OCI-LY3 (cell line): ENCODE results near the gene ARRDC2.

Experiments
- H2AFZ ChIP-seq: fragments of 200-600, 300-600 bp; shearing (Covaris generic); 2 replicates; pipeline ENCODE4 v1.6.0; 2014; ENCODE audit warnings: antibody characterized with exemption, low read depth, low read length
- H3K27ac ChIP-seq: fragments of 200-600, 300-600 bp; sonication (generic); 2 replicates; pipeline ENCODE4 v1.5.1; 2014; ENCODE audit warnings: mild to moderate bottlenecking, low read length, moderate library complexity, mixed read lengths
- H3K27me3 ChIP-seq: fragments of 200-600, 300-600 bp; sonication (generic); 2 replicates; pipeline ENCODE4 v1.6.1; 2014; ENCODE audit warnings: low read depth, low read length, mixed read lengths
- H3K36me3 ChIP-seq: fragments of 200-600, 300-600 bp; sonication (generic); replicated peaks from 2 replicates; pipeline ENCODE3; 2014; ENCODE audit warnings: low read depth, low read length, mixed read lengths
- H3K4me1 ChIP-seq: fragments of 300-600, 200-600 bp; sonication (generic); 2 replicates; pipeline ENCODE4 v1.6.1; 2014; ENCODE audit warnings: low read length, mixed read lengths
- H3K4me2 ChIP-seq: fragments of 200-600, 300-600 bp; sonication (generic); 2 replicates; pipeline ENCODE4 v1.6.1; 2014; ENCODE audit warnings: low read length, mixed read lengths
- H3K4me3 ChIP-seq: fragments of 300-600, 200-600 bp; sonication (generic); 2 replicates; pipeline ENCODE4 v1.5.1; 2014; ENCODE audit warnings: antibody characterized with exemption, mild to moderate bottlenecking, low read length, moderate library complexity
- H3K79me2 ChIP-seq: fragments of 300-600, 200-600 bp; shearing (Covaris generic); 2 replicates; pipeline ENCODE4 v1.6.1; 2014; ENCODE audit warnings: mild to moderate bottlenecking, low read length, mixed read lengths
- H3K9ac ChIP-seq: fragments of 300-600, 200-600 bp; shearing (Covaris generic); 2 replicates; pipeline ENCODE4 v1.6.0; 2014; ENCODE audit warnings: mild to moderate bottlenecking, low read length, moderate library complexity
- H3K9me3 ChIP-seq: fragments of 200-600, 300-600 bp; shearing (Covaris generic); 2 replicates; pipeline ENCODE4 v1.6.1; 2014; ENCODE audit warnings: low read length, mixed read lengths; ENCODE audit not compliant: insufficient read depth
- H4K20me1 ChIP-seq: fragments of 200-600, 300-600 bp; sonication (generic); 2 replicates; pipeline ENCODE4 v1.6.1; 2016; ENCODE audit warnings: low read length, mixed read lengths; ENCODE audit not compliant: insufficient read depth
- EZH2phosphoT487 ChIP-seq: fragments of 200-600 bp; shearing (Covaris generic); IDR thresholded peaks from 2 replicates; pipeline ENCODE4 v1.6.1; 2018; ENCODE audit warnings: antibody characterized with exemption, mixed run types, low read depth
- TF ChIP-seq, protein P1 (sequence below): fragments of 200-600, 300-600 bp; sonication (generic); IDR thresholded peaks from 2 replicates; pipeline ENCODE4 v1.5.1; 2014; ENCODE audit warnings: antibody characterized with exemption, low read length, low read depth

Gene ARRDC2

DNA sequence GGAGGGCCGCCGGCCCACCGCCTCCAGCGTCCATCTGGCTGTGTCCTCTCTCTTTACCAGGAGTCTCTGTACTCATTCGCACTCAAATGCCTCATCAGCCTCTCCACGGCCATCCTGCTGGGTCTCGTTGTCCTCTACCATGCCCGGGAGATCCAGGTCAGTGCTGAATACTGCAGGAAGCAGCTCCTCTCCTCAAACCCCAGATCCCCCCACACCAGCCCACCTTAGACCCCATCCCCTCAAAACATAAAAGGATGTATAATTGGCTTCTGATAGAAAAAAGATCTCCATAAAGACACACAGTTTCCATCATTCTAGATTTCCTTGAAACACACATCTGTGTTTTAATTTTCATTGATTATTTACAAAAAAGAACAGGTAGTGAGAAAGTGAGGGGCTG, 32.9 kb upstream of the ARRDC2 start:
- peaks cover 15% of the 10 kb centered on the region; the same call in 1 of the 2 replicates for H3K4me1 ChIP-seq
- H3K79me2 ChIP-seq, result no peaks in the 10 kb centered on the region
- TF ChIP-seq EZH2phosphoT487, result no peak
- TF ChIP-seq, protein P1, sequence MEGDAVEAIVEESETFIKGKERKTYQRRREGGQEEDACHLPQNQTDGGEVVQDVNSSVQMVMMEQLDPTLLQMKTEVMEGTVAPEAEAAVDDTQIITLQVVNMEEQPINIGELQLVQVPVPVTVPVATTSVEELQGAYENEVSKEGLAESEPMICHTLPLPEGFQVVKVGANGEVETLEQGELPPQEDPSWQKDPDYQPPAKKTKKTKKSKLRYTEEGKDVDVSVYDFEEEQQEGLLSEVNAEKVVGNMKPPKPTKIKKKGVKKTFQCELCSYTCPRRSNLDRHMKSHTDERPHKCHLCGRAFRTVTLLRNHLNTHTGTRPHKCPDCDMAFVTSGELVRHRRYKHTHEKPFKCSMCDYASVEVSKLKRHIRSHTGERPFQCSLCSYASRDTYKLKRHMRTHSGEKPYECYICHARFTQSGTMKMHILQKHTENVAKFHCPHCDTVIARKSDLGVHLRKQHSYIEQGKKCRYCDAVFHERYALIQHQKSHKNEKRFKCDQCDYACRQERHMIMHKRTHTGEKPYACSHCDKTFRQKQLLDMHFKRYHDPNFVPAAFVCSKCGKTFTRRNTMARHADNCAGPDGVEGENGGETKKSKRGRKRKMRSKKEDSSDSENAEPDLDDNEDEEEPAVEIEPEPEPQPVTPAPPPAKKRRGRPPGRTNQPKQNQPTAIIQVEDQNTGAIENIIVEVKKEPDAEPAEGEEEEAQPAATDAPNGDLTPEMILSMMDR, result no peak
- H3K4me3 ChIP-seq, result no peak overlapping the region
- H3K4me2 ChIP-seq, result no peak overlapping the region
- H4K20me1 ChIP-seq, result no peaks in the 10 kb centered on the region
- H3K27ac ChIP-seq, result no peak overlapping the region
- no peaks in the 10 kb centered on the region for H3K36me3 ChIP-seq
- H2AFZ ChIP-seq, result no peak overlapping the region
- H3K9ac ChIP-seq, result no peak overlapping the region
- no peaks in the 10 kb centered on the region for H3K9me3 ChIP-seq
- 0 out of 2 replicates have a peak, but pooled peaks cover 8% of the 10 kb centered on the region for H3K27me3 ChIP-seq

DNA sequence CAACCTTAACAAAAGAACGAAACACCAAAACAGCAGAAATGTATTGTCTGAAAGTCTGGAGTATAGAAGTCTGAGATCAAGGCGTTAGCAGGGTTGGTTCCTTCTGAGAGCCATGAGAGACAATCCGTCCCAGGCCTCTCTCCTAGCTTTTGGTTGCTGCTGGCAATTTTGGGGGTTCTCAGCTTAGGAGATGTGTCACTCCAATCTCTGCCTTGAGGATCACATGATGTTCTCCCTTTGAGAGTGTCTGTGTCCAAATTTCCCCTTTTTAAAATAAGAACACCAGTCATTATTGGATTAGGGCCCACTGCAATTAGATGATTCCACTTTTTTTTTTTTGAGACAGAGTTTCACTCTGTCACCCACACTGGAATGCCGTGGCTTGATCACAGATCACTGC, 30.9 kb upstream of the ARRDC2 start:
- TF ChIP-seq EZH2phosphoT487, result no peak
- TF ChIP-seq, protein P1, result no peak
- H3K4me1 ChIP-seq, result peaks cover 20% of the 10 kb centered on the region
- no peaks in the 10 kb centered on the region for H3K9me3 ChIP-seq
- no peak overlapping the region for H3K27ac ChIP-seq
- no peaks in the 10 kb centered on the region for H3K79me2 ChIP-seq
- no peaks in the 10 kb centered on the region for H4K20me1 ChIP-seq
- no peaks in the 10 kb centered on the region for H3K36me3 ChIP-seq
- H3K9ac ChIP-seq, result no peak overlapping the region
- H3K4me2 ChIP-seq, result no peak overlapping the region
- H3K4me3 ChIP-seq, result no peak overlapping the region
- H3K27me3 ChIP-seq, result peaks cover 13% of the 10 kb centered on the region
- H2AFZ ChIP-seq, result no peak overlapping the region

DNA sequence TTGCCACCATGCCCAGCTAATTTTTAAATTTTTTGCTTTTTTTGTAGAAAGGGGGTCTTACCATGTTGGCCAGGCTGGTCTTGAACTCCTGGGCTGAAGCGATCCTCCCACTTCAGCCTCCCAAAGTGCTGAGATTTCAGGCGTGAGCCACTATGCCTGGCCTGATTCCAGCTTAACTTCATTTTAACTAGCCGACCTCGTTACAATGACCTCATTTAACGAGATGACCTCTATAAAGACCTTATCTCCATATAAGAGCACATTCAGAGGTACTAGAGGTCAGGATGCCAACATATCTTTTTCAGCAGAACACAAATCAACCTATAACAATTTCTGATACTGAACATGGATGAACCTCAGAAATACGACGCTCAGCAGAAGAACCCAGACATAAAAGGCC, 30.5 kb upstream of the ARRDC2 start:
- H3K4me3 ChIP-seq, result no peak overlapping the region

DNA sequence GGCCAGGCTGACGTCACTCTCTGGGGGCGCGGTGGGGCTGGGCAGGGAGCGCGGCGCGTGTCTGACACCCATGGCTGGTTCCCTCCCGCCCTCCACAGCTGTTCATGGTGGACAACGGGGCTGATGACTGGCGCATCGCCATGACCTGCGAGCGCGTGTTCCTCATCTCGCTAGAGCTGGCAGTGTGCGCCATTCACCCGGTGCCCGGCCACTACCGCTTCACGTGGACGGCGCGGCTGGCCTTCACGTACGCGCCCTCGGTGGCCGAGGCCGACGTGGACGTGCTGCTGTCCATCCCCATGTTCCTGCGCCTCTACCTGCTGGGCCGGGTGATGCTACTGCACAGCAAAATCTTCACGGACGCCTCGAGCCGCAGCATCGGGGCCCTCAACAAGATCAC, 26.4 kb upstream of the ARRDC2 start:
- Histone ChIP-seq H4K20me1 (no peaks in the 10 kb centered on the region), H3K4me3 (no peak overlapping the region), H3K27me3 (peaks cover 5% of the 10 kb centered on the region), H3K79me2 (no peaks in the 10 kb centered on the region), H2AFZ (no peak overlapping the region), H3K27ac (no peak overlapping the region), H3K36me3 (no peaks in the 10 kb centered on the region), H3K4me1 (peaks cover 20% of the 10 kb centered on the region), H3K9ac (no peak overlapping the region), H3K4me2 (no peak overlapping the region), H3K9me3 (no peaks in the 10 kb centered on the region)
- no peak for TF ChIP-seq EZH2phosphoT487
- TF ChIP-seq, protein P1, result no peak

More for the DNA sequence above, 30.5 kb upstream of the ARRDC2 start:
- H3K4me2 ChIP-seq, result no peak overlapping the region
- peaks cover 20% of the 10 kb centered on the region for H3K4me1 ChIP-seq
- no peaks in the 10 kb centered on the region for H3K36me3 ChIP-seq
- no peaks in the 10 kb centered on the region for H4K20me1 ChIP-seq
- H3K9me3 ChIP-seq, result no peaks in the 10 kb centered on the region
- H3K79me2 ChIP-seq, result no peaks in the 10 kb centered on the region
- no peak overlapping the region for H3K9ac ChIP-seq
- no peak for TF ChIP-seq EZH2phosphoT487
- TF ChIP-seq, protein P1, result no peak
- no peak overlapping the region for H3K27ac ChIP-seq
- H2AFZ ChIP-seq, result no peak overlapping the region
- peaks cover 13% of the 10 kb centered on the region for H3K27me3 ChIP-seq
